Gastroesophageal sphincter (tissue), 4 donors: ENCODE measurements around the gene EPHX1. TPM values are rescaled to one million over a fixed set of nuclear protein-coding genes. Genes with fewer than 3 reads are reported as not detected.

Experiments
- ATAC-seq: fragments of 150-250 bp; one replicate; pipeline ENCODE4 v1.9.1; 2016; ENCODE audit warnings: mild to moderate bottlenecking, moderate library complexity
- H3K27ac ChIP-seq, 4 donors: fragments of 200-600 bp; sonication (generic) in 3 of 4; 1 replicate in 3 of 4; 2 replicates in 1 of 4; pipeline ENCODE4 v1.5.1; 2016 to 2019
- H3K27me3 ChIP-seq: fragments of 200-600 bp; sonication (generic); one replicate; pipeline ENCODE4 v1.5.1; 2019
- H3K36me3 ChIP-seq, 2 donors: fragments of 200-600 bp; sonication (generic); one replicate each; pipeline ENCODE4 v1.5.1; 2019; ENCODE audit warnings: control low read depth in 1 of 2
- H3K4me1 ChIP-seq, 3 donors: fragments of 200-600 bp; sonication (generic); 1 replicate in 2 of 3; 2 replicates in 1 of 3; pipeline ENCODE4 v1.5.1; 2016 to 2019; ENCODE audit warnings: control low read depth in 2 of 3
- H3K4me3 ChIP-seq, 2 donors: fragments of 200-600 bp; sonication (generic); one replicate each; pipeline ENCODE4 v1.5.1; 2019; ENCODE audit warnings: mild to moderate bottlenecking in 1 of 2, moderate library complexity in 1 of 2
- H3K9me3 ChIP-seq, 3 donors: fragments of 200-600 bp; sonication (generic); one replicate each; pipeline ENCODE4 v1.5.1; 2017 to 2019; ENCODE audit warnings: control low read depth in 2 of 3
- EP300 ChIP-seq: sonication (generic); formaldehyde crosslinking; IDR thresholded peaks from one replicate; pipeline ENCODE4 v1.6.1; 2017; ENCODE audit warnings: antibody characterized with exemption, mild to moderate bottlenecking
- POLR2A ChIP-seq, 2 donors: fragments of 450-650 bp; IDR thresholded peaks; one replicate each; pipeline ENCODE4 v1.6.1; 2017; ENCODE audit warnings: antibody characterized with exemption in 2 of 2, mild to moderate bottlenecking in 2 of 2, moderate library complexity in 1 of 2
- POLR2AphosphoS5 ChIP-seq: sonication (generic); formaldehyde crosslinking; IDR thresholded peaks from one replicate; pipeline ENCODE4 v1.6.1; 2017; ENCODE audit warnings: antibody characterized with exemption
- WGBS, 2 donors: methylation state at CpG; one replicate each; pipeline ENCODE4 v1.1.5; 2018; ENCODE audit warnings: low coverage in 1 of 2; 5-methylcytosine and 5-hydroxymethylcytosine counted together
- total RNA-seq, 4 donors: library from RNA; depleted of rRNA; stranded (reverse); fragments of >200 nt; gene quantifications; one replicate each; pipeline ENCODE4 v1.1.0, GENCODE V29; 2016
- TF ChIP-seq, protein P1 (sequence below), 4 experiments: fragments of 200-600 bp in 2 of 4; fragments of 450-650 bp in 2 of 4; sonication (generic) in 1 of 4; IDR thresholded peaks; one replicate each; pipeline ENCODE4 v1.5.1; 2017 to 2019; ENCODE audit warnings: antibody characterized with exemption in 4 of 4, mild to moderate bottlenecking in 2 of 4, moderate library complexity in 2 of 4

The EPHX1 gene
- total RNA-seq, 4 donors from 2014 or later: 74.0 to 133 (median 101) TPM

DNA sequence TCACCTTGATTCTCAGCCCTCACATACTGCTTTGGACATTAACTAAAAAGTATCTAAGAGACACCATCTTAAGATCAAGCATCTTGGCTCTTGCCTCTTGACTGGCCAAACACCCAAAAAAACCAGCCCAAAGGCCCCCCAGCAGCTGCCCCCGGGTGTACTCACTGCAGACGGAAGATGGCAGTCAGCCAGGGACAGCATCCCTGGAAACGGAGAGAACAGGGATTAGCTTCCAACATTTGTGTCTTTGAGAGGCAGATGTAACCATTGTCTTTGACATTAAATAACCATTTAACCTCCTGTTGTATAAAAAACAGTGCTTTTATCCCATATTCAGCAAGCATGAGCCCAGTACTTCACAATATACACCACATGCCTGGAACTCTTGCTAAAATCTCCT, 61.0 kb downstream of the EPHX1 start:
- no peaks in the 10 kb centered on the region for H3K27me3 ChIP-seq
- WGBS, 2 donors: 15 to 41% methylated on average over 2 to 3 of the region's 3 CpGs
- no peak for ATAC-seq
- no peaks in the 10 kb centered on the region for H3K9me3 ChIP-seq
- H3K27ac ChIP-seq: peak overlapping the region in 1 of 4 donors; percentile 24
- peaks cover 0 to 96% of the 10 kb centered on the region in 2 donors for H3K36me3 ChIP-seq
- TF ChIP-seq POLR2AphosphoS5 (no peak), EP300 (no peak), POLR2A (IDR thresholded peaks at IDR 0.05) (no peak)
- TF ChIP-seq, protein P1, sequence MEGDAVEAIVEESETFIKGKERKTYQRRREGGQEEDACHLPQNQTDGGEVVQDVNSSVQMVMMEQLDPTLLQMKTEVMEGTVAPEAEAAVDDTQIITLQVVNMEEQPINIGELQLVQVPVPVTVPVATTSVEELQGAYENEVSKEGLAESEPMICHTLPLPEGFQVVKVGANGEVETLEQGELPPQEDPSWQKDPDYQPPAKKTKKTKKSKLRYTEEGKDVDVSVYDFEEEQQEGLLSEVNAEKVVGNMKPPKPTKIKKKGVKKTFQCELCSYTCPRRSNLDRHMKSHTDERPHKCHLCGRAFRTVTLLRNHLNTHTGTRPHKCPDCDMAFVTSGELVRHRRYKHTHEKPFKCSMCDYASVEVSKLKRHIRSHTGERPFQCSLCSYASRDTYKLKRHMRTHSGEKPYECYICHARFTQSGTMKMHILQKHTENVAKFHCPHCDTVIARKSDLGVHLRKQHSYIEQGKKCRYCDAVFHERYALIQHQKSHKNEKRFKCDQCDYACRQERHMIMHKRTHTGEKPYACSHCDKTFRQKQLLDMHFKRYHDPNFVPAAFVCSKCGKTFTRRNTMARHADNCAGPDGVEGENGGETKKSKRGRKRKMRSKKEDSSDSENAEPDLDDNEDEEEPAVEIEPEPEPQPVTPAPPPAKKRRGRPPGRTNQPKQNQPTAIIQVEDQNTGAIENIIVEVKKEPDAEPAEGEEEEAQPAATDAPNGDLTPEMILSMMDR (IDR thresholded peaks at IDR 0.05): no peak
- H3K4me3 ChIP-seq: no peak overlapping the region
- H3K4me1 ChIP-seq: peaks cover 0 to 17% (median 0%) of the 10 kb centered on the region in 3 donors

DNA sequence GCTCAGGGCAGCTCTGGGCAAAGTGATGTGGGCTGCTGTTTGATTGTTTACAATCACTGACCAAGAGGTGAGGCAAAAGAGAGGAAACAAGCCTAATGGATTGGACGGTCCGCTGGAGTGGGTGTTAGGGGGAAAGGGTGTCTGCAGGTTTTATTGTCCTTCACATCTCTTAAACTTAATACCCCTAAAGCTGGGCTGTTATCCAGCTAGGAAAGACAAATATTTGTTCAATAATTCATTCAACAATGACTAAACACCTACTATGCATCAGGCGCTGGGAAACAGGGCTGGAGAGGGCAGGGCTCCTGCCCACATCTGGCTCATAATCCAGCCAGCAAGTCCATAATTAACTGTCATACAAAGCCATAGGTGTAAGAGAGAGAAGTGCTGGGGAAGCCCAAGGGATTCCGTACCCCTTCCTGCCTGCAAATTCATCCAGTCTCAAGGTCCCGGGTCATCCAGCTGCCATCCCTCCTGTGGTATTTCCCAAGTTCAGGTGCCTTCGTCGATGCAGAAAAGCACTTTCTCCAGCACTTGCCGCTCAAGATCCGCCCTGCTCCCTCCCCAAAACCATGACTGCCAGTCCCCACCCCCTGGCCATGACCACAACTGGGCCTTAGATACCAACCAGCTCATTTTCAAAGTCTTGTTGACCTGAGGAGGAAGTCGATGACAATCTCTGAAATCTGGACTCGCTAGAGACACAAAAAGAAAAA, 61.6 kb downstream of the EPHX1 start:
- Histone ChIP-seq H3K4me3 (no peak overlapping the region), H3K9me3 (no peaks in the 10 kb centered on the region), H3K27ac (no peak overlapping the region), H3K4me1 (peaks cover 0 to 11% (median 0%) of the 10 kb centered on the region in 3 donors), H3K36me3 (peaks cover 0 to 96% of the 10 kb centered on the region in 2 donors), H3K27me3 (no peaks in the 10 kb centered on the region)
- TF ChIP-seq, protein P1 (IDR thresholded peaks at IDR 0.05): no peak
- TF ChIP-seq POLR2A (IDR thresholded peaks at IDR 0.05): no peak
- no peak for TF ChIP-seq POLR2AphosphoS5
- TF ChIP-seq EP300: no peak
- 70 to 73% methylated on average over 5 to 11 of the region's 11 CpGs for WGBS, 2 donors
- ATAC-seq: no peak

DNA sequence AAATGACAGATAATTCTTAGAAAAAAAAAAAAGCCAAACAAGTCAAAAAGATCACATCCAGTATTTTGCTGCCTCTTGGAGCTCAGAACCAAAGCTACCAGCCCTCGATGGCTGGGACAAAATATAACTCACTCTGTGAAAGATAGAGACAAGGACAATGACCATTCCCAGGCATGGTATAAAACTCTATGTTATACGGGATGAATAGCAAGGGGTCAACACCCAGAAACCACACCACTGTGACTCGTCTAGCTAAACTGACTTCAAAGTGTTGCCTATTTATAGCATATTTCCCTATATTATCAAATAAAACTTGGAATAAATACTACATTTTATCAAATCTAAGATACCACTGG, 62.1 kb downstream of the EPHX1 start:
- TF ChIP-seq, protein P1 (IDR thresholded peaks at IDR 0.05): no peak
- TF ChIP-seq EP300: no peak
- no peak for TF ChIP-seq POLR2AphosphoS5
- no peak for TF ChIP-seq POLR2A (IDR thresholded peaks at IDR 0.05)
- WGBS, 2 donors: 75 to 79% methylated on average over 3 of the region's 3 CpGs
- H3K27ac ChIP-seq: no peak overlapping the region
- H3K27me3 ChIP-seq: no peaks in the 10 kb centered on the region
- no peak overlapping the region for H3K4me3 ChIP-seq
- H3K4me1 ChIP-seq: peaks cover 0 to 11% (median 0%) of the 10 kb centered on the region in 3 donors
- H3K36me3 ChIP-seq: peaks cover 0 to 96% of the 10 kb centered on the region in 2 donors
- H3K9me3 ChIP-seq: no peaks in the 10 kb centered on the region
- ATAC-seq: no peak

DNA sequence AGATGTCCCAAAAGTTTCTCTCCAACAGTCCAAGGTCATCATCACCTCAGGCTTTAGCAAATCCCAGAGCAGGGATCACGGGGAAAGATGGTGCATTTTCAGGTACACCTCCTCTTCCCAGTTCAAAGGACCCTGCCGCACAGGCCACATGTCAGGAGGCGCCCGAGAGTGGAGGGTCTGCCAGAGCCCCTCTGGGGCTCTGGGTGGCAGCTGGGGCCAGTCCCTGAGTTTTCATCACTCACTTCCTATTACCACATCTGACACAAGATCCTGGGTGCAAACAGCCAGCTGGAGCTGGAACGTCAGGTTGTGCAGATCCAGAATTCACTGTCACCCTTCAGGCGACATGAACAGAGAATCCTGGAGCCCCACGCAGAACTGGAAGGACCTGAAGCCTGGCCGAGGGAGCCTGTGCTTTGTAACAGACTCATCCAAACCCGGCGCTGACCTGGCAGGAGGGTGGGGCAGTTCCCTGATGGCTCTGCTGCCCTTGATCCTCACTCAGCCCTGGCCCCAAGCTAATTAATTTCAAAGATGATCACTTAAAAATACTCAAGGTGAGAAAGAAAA, 63.4 kb downstream of the EPHX1 start:
- 85 to 91% methylated on average over 4 to 6 of the region's 10 CpGs for WGBS, 2 donors
- ATAC-seq: no peak
- Histone ChIP-seq H3K27ac (no peak overlapping the region), H3K36me3 (peaks cover 0 to 85% of the 10 kb centered on the region in 2 donors), H3K9me3 (no peaks in the 10 kb centered on the region), H3K4me1 (peaks cover 0 to 24% (median 8%) of the 10 kb centered on the region in 3 donors), H3K4me3 (no peak overlapping the region), H3K27me3 (no peaks in the 10 kb centered on the region)
- TF ChIP-seq, protein P1 (IDR thresholded peaks at IDR 0.05): no peak
- TF ChIP-seq POLR2A (IDR thresholded peaks at IDR 0.05) (no peak), EP300 (no peak), POLR2AphosphoS5 (no peak)

DNA sequence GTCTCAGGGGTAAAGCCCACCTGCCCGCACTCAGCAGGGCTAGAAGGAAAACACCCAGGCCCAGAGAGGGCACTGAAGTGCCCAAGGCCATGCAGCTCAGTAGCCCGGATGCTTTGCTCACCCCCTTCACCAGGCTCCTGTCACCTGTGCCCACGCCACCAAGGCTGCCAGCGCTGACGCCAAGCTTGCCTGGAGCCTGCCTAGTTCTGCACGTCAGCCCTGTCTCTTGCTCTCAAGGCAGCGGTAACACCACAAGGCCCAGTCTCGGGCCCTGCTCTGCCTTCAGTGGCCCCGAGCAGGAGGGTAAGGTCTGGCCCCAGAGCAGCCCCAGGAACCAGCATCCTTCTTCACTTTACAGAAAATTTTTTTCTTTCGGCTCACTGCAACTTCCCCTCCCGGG, 64.5 kb downstream of the EPHX1 start:
- TF ChIP-seq, protein P1 (IDR thresholded peaks at IDR 0.05): no peak
- no peak for TF ChIP-seq EP300
- no peak for TF ChIP-seq POLR2AphosphoS5
- TF ChIP-seq POLR2A (IDR thresholded peaks at IDR 0.05): no peak
- Histone ChIP-seq H3K27me3 (no peaks in the 10 kb centered on the region), H3K9me3 (no peaks in the 10 kb centered on the region), H3K27ac (no peak overlapping the region), H3K4me3 (no peak overlapping the region), H3K36me3 (peaks cover 0 to 75% of the 10 kb centered on the region in 2 donors), H3K4me1 (peaks cover 0 to 34% (median 14%) of the 10 kb centered on the region in 3 donors)
- WGBS, 2 donors: 100% methylated on average over 1 to 2 of the region's 11 CpGs
- ATAC-seq: no peak
